ENCODE data around the gene SERGEF. TPM values are rescaled to one million over a fixed set of nuclear protein-coding genes. Genes with fewer than 3 reads are reported as not detected.

The SERGEF gene
- total RNA-seq, 2 donors from 2014 or later: 29.9 to 39.4 TPM

- Histone ChIP-seq H3K4me3 (no peak overlapping the region), H3K4me1 (replicated peaks) (no peaks in the 10 kb centered on the region), H3K27me3 (replicated peaks; ENCODE audit: insufficient read depth) (no peaks in the 10 kb centered on the region), H3K9me3 (no peaks in the 10 kb centered on the region), H3K27ac (no peak overlapping the region), H3K36me3 (no peaks in the 10 kb centered on the region)
- DNase-seq (ENCODE audit: low spot score): no peak
- TF ChIP-seq, protein P1, sequence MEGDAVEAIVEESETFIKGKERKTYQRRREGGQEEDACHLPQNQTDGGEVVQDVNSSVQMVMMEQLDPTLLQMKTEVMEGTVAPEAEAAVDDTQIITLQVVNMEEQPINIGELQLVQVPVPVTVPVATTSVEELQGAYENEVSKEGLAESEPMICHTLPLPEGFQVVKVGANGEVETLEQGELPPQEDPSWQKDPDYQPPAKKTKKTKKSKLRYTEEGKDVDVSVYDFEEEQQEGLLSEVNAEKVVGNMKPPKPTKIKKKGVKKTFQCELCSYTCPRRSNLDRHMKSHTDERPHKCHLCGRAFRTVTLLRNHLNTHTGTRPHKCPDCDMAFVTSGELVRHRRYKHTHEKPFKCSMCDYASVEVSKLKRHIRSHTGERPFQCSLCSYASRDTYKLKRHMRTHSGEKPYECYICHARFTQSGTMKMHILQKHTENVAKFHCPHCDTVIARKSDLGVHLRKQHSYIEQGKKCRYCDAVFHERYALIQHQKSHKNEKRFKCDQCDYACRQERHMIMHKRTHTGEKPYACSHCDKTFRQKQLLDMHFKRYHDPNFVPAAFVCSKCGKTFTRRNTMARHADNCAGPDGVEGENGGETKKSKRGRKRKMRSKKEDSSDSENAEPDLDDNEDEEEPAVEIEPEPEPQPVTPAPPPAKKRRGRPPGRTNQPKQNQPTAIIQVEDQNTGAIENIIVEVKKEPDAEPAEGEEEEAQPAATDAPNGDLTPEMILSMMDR (IDR thresholded peaks at IDR 0.05): no peak
- TF ChIP-seq POLR2A (IDR thresholded peaks at IDR 0.05): no peak
- no peak for TF ChIP-seq POLR2AphosphoS5 (IDR thresholded peaks at IDR 0.05)
- intact Hi-C loops (cut with DNase I): no loop called here
- WGBS: 89% methylated on average over 15 of the region's 16 CpGs
Observed at GRCh38 chr11:17777086-17777737, 235.6 kb downstream of the SERGEF start.

DNA sequence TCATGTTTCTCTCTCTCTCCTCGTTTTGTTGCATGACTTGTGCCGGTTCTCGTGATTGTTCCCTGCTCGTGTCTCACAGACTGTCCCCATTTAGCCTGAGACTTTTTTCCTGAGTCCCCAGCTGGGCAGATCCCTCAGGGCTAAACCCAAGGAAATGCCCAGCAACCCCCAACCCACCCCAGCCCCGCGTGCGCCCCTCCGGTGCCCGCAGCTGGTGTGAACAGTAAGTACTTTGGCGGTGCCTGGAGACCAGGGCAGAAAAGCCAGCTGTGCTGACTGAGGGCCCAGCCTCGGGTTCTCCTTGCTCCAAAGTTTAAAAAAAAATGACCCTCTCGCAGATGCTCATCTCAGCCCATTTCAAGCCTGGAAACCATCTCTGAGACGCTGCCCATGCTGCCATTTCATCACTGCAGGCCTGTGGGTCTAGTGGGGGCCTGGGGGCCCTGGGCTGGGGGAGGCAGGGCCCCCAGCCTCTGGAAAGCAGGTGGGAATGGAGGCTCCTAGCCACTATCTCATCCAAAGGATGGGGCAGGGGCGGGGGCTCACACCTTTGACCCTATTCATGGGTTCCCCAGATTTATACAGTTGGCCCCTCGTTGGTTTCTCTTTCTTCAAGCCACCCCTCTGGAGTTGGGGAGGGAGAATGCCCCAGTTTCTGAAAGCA is 236.5 kb downstream of the SERGEF start:
- Histone ChIP-seq H3K4me3 (no peak overlapping the region), H3K4me1 (replicated peaks) (no peaks in the 10 kb centered on the region), H3K36me3 (no peaks in the 10 kb centered on the region), H3K27ac (no peak overlapping the region), H3K27me3 (replicated peaks; ENCODE audit: insufficient read depth) (no peaks in the 10 kb centered on the region), H3K9me3 (no peaks in the 10 kb centered on the region)
- TF ChIP-seq, protein P1 (IDR thresholded peaks at IDR 0.05): no peak
- no peak for TF ChIP-seq POLR2A (IDR thresholded peaks at IDR 0.05)
- no peak for TF ChIP-seq POLR2AphosphoS5 (IDR thresholded peaks at IDR 0.05)
- 84% methylated on average over 15 of the region's 15 CpGs for WGBS
- DNase-seq (ENCODE audit: low spot score): no peak
- intact Hi-C loops (cut with DNase I): no loop called here

- Histone ChIP-seq H3K27ac (no peak overlapping the region), H3K9me3 (no peaks in the 10 kb centered on the region), H3K4me1 (replicated peaks) (no peaks in the 10 kb centered on the region), H3K27me3 (replicated peaks; ENCODE audit: insufficient read depth) (no peaks in the 10 kb centered on the region), H3K36me3 (no peaks in the 10 kb centered on the region), H3K4me3 (no peak overlapping the region)
- DNase-seq (ENCODE audit: low spot score): no peak
- TF ChIP-seq POLR2AphosphoS5 (IDR thresholded peaks at IDR 0.05) (no peak), POLR2A (IDR thresholded peaks at IDR 0.05) (no peak)
- TF ChIP-seq, protein P1 (IDR thresholded peaks at IDR 0.05): no peak
- 88% methylated on average over 18 of the region's 18 CpGs for WGBS
- intact Hi-C loops (cut with DNase I): no loop called here
Observed at GRCh38 chr11:17775507-17776211, 237.2 kb downstream of the SERGEF start.

- no peak overlapping the region for H3K27ac ChIP-seq
- no peaks in the 10 kb centered on the region for H3K36me3 ChIP-seq
- no peaks in the 10 kb centered on the region for H3K27me3 ChIP-seq (replicated peaks; ENCODE audit: insufficient read depth)
- TF ChIP-seq POLR2AphosphoS5 (IDR thresholded peaks at IDR 0.05): no peak
- TF ChIP-seq POLR2A (IDR thresholded peaks at IDR 0.05): no peak
- TF ChIP-seq, protein P1 (IDR thresholded peaks at IDR 0.05): no peak
- H3K4me3 ChIP-seq: no peak overlapping the region
- 90% methylated on average over 3 of the region's 3 CpGs for WGBS
- DNase-seq (ENCODE audit: low spot score): no peak
- intact Hi-C loops (cut with DNase I): no loop called here
- no peaks in the 10 kb centered on the region for H3K4me1 ChIP-seq (replicated peaks)
- no peaks in the 10 kb centered on the region for H3K9me3 ChIP-seq
Observed at GRCh38 chr11:17775035-17775348, 237.9 kb downstream of the SERGEF start.

Data from prostate gland (tissue), 2 donors.